HTERT RPE-1 (cell line): ENCODE measurements around the gene RUVBL2.
"Not testable (repeated sequence)": the region's sequence is repeated elsewhere in the genome, so short reads cannot be mapped to it uniquely, and the experiment has no call there.

ENCODE experiments used
- in situ Hi-C: fragments of 300-500 bp; cut with MboI; formaldehyde crosslinking; loops from 4 replicates; pipeline ENCODE4 v1.14.3; 2020; ENCODE audit warnings: low sequenced_read_pairs

The RUVBL2 gene

GRCh38 chr19:49016067-49016839, 22.6 kb downstream of the RUVBL2 start:
- in situ Hi-C loops, result no loop called here

- in situ Hi-C loops, result no loop called here
Measured at GRCh38 chr19:49017041-49017665, 23.5 kb downstream of the RUVBL2 start, which contains the start of gene LHB. LHB (minus strand) TSS chr19:49017091; CDS start chr19:49017081, 10 bp downstream.

- in situ Hi-C loops, result no loop called here
Measured at GRCh38 chr19:49017666-49018351, 24.1 kb downstream of the RUVBL2 start.

GRCh38 chr19:49018388-49019241, 24.9 kb downstream of the RUVBL2 start:
- in situ Hi-C loops, result not testable (repeated sequence)

- in situ Hi-C loops, result no loop called here
Measured at GRCh38 chr19:49019242-49019932, 25.7 kb downstream of the RUVBL2 start.

- in situ Hi-C loops, result no loop called here
Measured at GRCh38 chr19:49020342-49020741, 26.7 kb downstream of the RUVBL2 start.

GRCh38 chr19:49020931-49021895, 27.5 kb downstream of the RUVBL2 start:
- in situ Hi-C loops, result no loop called here

GRCh38 chr19:49022116-49022515, 28.4 kb downstream of the RUVBL2 start:
- in situ Hi-C loops, result no loop called here

GRCh38 chr19:49024233-49024632, 30.5 kb downstream of the RUVBL2 start, which contains the start of gene CGB3:
CGB3 (minus strand) TSS chr19:49024333; CDS start chr19:49023971, 362 bp downstream.
- in situ Hi-C loops, result not testable (repeated sequence)

GRCh38 chr19:49025088-49025487, 31.4 kb downstream of the RUVBL2 start:
- in situ Hi-C loops, result not testable (repeated sequence)

- in situ Hi-C loops, result not testable (repeated sequence)
Measured at GRCh38 chr19:49025599-49025998, 31.9 kb downstream of the RUVBL2 start.

- in situ Hi-C loops, result not testable (repeated sequence)
Measured at GRCh38 chr19:49028686-49029085, 35.0 kb downstream of the RUVBL2 start.

- in situ Hi-C loops, result not testable (repeated sequence)
Measured at GRCh38 chr19:49029749-49030148, 36.1 kb downstream of the RUVBL2 start.

- in situ Hi-C loops, result not testable (repeated sequence)
Measured at GRCh38 chr19:49030323-49030722, 36.6 kb downstream of the RUVBL2 start.

GRCh38 chr19:49031642-49032301, 38.1 kb downstream of the RUVBL2 start, which contains the start of gene CGB2:
CGB2 (plus strand) TSS chr19:49031890; CDS start chr19:49032096, 206 bp downstream.
- in situ Hi-C loops, result not testable (repeated sequence)

- in situ Hi-C loops, result not testable (repeated sequence)
Measured at GRCh38 chr19:49036815-49037214, 43.1 kb downstream of the RUVBL2 start, which contains the start of gene CGB1. CGB1 (minus strand) TSS chr19:49036895; CDS start chr19:49036711, 184 bp downstream.

GRCh38 chr19:49038111-49038510, 44.4 kb downstream of the RUVBL2 start:
- in situ Hi-C loops, result not testable (repeated sequence)
